Measurements from ENCODE around the gene DOCK11.
A peak's percentile ranks its signal among the peaks of the same experiment; 100 is the strongest.
"Not testable (repeated sequence)": the region's sequence is repeated elsewhere in the genome, so short reads cannot be mapped to it uniquely, and the experiment has no call there.

DOCK11 gene

DNA sequence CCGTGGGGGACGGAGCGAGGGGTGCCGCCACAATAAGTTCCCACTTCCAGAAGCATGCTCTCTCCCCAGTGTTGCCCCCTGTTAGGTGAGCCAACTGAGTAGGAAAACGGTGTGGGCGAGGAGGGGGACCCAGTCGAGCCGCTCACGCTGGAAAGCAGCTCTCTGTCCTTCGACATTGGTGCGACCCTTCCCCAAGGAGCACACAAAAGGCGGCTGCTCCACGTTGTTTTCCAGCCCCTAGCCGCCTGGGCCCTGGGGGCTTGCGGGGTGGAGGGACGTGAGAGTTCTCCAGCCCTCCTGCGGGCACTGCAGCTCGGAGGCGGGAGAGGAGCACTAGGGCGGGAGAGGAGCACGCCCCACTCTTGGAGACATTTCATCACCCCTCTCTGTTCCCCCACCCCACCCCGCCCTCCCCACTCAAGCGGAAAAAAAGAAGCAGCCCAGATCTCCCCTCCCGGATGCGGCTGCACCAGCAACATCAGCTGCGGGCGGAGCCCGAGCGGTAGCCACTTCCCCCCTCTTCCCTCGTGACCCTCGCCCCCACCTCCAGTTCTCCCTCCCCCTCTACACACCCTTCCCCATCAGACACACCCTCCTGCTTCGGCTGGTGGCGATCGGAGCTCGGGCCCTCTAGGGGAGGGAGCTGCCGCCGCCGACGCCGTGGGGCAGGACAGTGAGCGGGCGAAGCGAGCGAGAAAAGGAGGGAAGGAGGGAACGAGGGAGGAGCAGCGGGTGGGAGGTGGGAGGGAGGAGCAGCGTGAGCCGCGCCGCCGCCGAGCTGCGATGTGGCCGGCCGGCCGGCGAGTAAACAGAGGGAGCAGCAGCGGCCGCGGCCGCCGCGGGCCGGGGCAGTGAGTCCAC lies at the start of gene DOCK11:
Gene DOCK11 (plus strand): TSS at position 755 of the 861 bp plus-strand sequence. CDS start 157 bp downstream, outside the sequence.
- DNase-seq (ENCODE audit: low read depth) = peak; percentile 67

DNA sequence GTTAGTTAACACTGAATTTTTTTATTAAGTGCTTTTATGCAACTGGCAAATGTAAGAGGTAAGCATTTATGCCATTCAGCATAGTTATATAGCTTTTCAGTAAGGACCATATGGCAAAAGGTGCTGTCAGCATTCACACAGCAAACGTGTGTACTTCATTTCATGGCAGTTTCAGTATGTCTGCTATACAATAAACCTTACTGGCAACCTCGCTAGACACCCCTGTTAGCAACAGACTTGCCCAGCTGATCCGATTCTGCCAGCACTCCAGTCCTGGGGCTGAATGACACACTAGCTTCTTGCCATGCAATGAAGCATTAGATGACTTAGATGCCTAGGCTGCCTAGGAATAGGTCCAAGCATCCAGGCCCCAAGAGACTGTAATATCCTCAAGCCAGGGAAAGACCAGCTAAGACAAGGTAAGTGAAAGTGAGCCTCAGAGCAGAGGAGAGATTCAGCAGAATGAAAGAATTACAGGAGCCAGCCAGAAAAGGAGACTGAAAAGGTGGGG lies 47.3 kb upstream of the DOCK11 start:
- DNase-seq (ENCODE audit: low read depth) = no peak

DNA sequence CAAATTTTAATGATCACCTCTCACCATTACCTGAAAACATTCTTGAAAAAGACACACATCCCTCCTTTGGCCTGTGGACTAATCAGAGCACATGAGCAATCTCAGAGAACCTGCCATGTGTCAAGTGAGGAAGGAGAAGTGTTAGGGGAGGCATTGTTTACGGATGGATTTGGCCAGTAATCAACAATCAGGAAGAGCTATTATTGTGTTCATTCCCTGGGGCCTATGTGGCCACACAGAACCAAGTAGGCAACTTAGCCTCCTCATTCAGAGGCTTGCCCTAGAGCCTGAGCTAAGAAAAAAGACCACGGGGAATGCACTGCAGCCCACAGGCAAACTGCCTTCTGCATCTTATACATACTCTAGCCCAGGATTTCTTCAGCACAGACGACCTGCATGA lies 40.6 kb upstream of the DOCK11 start:
- DNase-seq (ENCODE audit: low read depth) = no peak

DNA sequence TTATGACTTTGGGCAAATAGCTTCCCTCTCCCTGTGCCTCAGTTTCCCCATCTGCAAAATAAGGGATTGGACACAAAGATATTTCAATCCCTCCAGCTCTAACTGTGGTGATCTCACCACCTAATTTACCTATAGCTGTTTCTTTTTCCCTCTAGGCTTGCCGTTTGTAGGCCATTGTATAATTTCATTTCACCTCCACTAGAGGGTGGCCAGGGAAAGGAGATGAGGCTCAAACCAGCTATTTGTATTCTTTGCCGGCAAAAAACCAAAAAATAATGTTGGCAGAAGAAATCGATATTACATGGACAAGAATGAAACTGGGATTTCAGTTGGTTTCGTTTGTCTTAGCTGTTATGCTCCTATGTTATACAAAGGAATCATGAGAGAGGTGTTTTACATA lies 36.1 kb upstream of the DOCK11 start:
- DNase-seq (ENCODE audit: low read depth) = no peak

DNA sequence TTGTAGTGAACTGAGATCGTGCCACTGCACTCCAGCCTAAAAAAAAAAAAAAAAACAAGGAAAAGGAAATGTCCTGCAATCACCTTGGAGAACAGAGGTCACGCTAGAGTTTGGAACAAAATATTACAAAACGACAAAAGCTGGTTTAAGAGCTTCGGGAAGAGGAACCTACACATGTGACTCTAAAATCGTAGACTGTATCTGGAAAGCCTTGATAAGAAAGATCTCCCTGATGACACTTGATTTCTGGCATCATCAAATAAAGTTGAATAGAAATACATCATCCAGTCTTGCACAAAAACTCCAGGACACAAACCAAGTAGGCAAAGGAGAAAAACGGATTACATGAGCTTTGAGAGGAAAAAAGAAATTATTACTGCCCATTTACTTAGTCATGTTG lies 31.1 kb upstream of the DOCK11 start:
- no peak for DNase-seq (ENCODE audit: low read depth)

DNA sequence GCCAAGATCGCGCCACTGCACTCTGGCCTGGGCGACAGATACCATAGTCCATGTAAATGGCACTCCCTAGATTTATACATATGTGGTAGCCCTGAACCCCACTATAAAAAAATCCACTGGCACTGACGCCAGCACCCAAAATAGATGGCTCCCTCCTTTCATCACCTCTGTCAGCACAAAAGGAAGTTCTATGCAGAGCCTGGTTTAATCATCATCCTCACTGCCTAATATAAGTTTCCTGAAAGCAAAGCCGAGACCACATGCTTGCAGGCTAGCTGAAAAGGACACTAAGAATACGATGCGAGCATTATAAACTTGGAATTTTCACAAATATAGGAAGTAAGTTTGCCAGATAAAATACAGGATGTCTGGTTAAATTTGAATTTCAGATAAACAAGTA lies 27.5 kb upstream of the DOCK11 start:
- DNase-seq (ENCODE audit: low read depth) = no peak

DNA sequence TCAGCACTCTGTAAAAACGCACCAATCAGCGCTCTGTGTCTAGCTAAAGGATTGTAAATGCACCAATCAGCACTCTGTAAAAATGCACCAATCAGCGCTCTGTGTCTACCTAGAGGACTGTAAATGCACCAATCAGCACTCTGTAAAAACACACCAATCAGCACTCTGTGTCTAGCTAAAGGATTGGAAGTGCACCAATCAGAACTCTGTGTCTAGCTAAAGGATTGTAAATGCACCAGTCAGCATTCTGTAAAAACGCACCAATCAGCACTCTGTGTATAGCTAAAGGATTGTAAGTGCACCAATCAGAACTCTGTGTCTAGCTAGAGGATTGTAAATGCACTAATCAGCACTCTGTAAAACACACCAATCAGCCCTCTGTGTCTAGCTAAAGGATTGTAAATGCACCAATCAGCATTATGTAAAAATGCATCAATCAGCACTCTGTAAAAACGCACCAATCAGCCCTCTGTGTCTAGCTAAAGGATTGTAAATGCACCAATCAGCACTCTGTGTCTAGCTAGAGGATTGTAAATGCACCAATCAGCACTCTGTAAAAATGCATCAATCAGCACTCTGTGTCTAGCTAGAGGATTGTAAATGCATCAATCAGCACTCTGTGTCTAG lies 24.8 kb upstream of the DOCK11 start:
- DNase-seq (ENCODE audit: low read depth) = not testable (repeated sequence)

DNA sequence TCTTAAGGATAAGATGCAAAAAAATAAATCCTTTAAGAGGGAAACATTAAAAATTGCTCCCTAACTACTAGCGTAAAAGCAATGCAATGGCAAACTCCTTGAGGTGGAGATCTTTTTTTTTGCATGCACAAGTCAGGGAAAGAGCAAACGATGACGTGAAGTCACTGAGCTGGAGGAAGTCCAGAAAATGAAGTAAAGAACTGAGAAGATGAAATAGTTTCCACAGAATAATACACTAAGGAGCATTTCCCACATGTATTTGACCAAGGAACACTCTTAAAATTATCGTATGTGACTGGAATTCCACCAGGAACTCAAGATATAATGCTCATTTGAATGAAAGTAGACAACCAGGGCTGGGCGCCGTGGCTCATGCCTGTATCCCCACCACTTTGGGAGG lies 21.0 kb upstream of the DOCK11 start:
- DNase-seq (ENCODE audit: low read depth) = no peak

DNA sequence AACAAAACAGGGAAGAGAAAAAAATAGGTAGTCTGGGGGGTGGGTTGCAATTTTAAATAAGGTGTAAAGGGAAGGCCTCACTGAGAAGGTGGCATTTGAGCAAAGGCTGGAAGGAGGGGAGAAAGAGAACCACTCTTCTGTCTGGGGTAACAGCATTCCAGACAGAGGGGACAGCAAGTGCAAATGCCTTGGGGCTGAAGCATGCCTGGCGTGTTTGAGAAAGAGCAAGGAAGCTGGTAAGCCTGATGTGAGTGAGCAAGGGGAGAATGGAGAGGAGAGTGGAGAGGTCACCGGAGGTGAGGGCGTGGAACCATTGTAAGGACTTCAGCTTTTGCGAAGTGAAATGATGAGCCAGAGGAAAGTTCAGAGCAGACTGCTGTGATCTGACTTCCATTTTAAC lies 19.7 kb upstream of the DOCK11 start:
- no peak for DNase-seq (ENCODE audit: low read depth)

DNA sequence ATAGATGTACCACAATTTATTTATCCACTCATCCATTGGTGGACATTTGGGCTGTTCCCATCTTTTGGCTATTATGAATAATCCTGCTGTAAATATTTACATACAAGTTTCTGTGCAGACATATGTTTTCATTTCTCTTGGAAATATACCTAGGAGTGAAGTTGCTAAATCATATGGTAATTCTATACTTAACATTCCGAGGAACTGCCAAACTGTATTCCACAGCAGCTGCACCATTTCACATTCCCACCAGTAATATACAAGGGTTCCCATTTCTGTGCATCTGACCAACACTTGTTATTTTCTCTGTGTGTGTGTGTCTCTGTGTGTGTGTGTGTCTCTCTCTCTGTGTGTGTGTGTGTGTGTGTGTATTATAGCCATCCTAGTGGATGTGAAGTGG lies 15.4 kb upstream of the DOCK11 start:
- DNase-seq (ENCODE audit: low read depth) = no peak

DNA sequence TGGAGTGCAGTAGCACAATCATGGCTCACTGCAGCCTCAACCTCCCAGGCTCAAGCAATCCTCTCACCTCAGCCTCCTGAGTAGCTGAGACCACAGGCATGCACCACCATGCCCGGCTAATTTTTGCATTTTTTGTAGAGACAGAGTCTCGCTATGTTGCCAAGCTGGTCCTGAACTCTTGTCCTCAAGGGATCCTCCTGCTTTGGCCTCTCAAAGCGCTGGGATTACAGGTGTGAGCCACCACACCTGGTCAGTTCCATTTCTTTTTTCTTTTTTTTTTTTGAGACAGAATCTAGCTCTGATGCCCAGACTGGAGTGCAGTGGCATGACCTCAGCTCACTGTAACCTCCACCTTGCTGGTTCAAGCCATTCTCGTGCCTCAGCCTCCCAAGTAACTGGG lies 13.2 kb upstream of the DOCK11 start:
- DNase-seq (ENCODE audit: low read depth) = not testable (repeated sequence)

DNA sequence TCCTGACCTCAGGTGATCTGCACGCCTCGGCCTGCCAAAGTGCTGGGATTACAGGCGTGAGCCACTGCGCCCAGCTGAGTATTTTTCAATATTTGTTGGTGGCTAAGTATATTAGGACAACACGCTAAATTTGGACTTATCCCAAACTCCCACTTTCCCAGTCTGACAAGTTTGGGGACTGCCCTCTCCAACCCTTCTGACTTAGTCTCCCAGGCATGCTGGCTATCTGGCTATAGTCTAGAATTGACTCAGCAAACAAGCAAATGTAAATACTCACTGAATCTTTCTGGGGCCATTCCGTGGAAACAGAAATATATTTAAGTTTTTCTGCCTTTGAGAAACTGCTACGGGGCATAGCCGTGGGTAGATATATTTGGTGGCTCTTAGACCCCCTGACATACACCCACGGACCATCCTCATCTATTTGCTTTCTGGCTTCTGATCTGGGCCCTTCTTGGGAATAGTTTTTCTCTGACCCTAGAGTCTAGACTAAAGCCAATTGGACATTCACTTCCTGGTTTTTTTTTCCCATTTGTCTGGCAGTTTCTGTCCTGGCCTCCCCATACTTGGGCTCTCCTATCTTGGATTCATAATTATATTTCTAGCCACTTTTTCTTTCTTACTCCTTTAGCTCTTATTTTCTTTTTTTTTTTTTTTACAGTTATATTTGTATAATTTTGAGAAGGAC lies 11.3 kb upstream of the DOCK11 start:
- no peak for DNase-seq (ENCODE audit: low read depth)

DNA sequence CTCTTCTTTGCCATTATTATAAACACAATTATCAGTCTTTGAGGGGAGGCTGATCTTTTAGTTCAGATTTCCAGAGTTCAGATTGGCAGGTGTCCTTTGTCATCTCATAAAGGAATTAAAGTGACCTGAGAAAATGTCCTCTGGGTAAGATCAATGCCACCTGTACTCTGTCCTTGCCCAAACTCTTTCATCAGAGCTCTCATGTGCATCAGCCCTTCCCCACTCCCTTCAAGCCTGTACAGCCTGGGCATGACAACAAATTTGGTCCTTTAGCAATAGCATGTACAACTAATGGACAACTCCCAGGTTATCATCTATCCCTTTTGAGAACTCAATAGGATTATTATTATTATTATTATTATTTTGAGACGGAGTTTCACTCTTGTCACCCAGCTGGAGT lies 8.9 kb upstream of the DOCK11 start:
- not testable (repeated sequence) for DNase-seq (ENCODE audit: low read depth)

DNA sequence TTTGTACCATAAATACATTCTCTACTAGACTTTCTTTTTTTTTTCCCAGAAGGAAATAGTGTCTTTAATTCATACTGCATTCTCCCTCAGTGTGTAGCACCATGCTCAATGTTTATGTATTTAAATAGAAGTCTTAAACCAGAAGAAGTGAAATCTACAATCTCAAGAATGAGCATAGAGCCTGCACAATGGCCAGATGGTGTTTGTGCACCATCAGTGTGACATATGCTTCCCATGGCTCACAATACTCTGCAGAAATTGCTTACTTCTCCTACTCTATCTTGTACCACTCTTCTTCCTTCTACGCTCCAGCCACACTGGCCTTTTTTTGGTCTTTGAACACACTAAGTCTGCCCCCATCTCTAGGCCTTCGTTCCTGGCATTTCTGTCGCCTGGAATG lies 2.6 kb upstream of the DOCK11 start:
- DNase-seq (ENCODE audit: low read depth) = no peak

DNA sequence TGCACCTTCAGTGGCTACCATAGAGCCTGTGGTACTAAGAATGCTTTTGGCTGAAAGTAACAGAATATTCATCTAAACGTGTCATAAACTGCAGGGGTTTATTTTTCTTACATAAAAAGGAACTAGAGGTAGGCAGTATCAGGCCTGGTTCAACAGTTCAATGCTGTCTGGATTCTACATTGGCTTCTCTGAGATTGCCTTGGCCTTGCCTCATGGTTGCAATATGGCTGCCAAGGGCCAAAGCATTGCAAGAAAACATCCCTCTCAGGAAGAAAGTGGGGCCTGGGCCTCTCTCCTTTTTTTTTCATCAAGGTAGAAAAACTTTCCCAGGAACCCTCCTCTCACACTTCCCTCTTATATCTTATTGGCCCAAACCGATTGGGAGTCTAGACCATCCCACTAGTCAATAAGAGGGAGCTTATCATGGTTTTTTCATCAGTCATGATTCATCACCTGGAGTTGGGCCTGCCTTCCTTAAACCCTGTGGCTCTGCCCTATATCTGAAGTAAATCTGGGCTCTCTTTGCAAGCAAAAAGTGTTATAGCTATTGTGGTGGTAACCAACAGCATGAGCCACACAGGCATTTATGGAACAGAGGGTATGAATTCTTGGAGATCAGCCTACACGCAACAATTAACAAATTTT lies 1.8 kb upstream of the DOCK11 start:
- DNase-seq (ENCODE audit: low read depth) = no peak

DNA sequence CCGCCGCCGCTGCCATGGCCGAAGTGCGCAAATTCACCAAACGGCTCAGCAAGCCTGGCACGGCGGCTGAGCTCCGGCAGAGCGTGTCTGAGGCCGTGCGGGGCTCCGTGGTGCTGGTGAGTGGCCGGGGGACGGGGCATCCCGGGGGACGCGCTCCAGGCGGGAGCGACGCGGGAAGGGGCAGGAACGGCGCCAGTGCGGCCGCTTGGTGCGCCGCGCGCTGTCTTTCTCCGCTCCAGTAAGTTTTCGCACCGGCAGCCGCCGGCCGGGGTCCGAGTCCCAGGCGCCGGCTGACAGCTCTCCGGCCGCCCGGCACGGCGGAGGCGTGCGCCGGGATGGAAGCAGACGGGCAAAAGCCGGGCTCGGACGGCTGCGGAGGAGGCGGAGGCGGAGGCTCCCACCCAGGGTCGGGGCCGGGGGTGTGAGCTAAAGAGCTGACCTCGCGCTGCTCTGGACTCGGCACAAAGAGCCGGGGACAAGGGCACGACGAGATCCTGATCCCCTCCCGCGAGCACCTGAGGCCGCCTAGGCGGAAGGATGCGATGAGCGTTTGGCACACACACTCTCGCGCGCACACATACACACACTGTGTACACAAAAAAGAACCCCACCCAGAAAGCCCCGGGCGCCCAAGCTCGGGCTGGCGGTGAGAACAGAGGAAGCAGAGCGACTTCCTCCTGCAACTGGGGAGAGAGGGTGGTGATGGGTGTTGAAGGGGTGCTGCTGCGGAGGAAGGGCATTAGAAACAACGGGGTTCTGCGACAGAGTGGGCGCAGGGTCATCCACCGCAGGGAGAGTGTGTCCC lies 545 bp downstream of the DOCK11 start:
- DNase-seq (ENCODE audit: low read depth) = peak; percentile 66

DNA sequence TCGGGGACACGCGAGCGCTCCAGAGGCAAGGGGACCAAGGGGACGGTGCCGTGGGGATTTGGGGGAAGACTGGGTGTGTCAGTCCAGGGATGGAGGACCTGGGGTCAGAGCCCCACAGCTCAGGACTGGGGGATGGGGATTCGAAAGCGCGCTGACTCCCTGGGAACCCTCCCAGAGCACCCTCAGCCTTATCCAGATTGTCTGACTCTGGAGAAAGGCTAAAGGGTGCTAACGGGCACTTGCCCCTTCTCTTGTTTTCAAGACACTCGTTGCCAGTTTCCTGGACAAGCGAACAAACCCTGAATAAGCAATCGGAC lies 1.1 kb downstream of the DOCK11 start:
- DNase-seq (ENCODE audit: low read depth) = no peak

DNA sequence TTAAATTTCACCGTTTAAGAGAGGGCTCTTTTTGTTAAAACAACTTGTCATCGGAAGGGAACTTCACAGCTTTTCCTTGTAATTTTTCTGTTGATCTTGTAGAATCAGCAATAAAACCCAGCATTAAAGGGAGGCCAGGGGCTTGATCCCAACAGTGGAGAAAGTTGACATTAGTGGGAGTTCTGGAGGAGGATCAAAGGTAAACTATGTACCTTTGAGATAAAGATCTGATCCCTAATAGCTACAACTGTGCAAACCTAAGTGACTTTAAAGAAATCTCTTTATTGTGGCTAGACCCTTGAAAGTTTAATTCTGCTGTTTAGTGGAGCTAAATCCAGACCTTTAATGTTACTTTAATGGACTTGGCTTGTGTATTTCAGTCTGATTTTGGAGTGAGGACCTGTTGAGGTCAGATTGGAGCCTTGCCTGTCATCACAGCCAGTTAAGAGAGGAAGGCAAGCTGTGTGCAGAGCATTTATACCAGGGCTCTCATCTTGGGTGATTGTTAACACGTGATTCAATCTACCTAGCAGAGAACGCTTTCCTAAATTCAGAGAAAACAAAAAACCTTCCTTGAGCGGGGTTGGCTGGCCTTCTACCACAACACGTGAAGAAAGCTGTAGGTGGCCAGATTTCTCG lies 1.7 kb downstream of the DOCK11 start:
- DNase-seq (ENCODE audit: low read depth) = no peak

DNA sequence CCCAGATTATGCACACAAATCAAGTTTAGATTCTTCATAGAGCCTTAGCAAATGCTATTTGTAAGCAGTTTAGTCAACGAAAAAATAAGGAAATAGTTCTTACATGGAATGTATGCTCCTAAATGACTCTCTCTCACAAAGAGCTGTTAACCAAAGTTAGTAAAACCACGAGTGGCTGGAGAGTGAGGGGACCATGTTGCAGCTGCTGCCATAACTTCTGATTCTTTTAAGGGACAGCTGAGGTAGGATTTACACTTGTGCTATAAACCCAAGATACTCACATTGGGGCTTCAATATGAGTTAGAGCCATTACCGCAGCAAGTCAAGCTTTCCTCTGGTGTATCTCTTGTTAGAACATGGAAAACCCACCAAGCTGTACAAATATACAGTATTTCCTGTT lies 2.7 kb downstream of the DOCK11 start:
- DNase-seq (ENCODE audit: low read depth) = no peak

DNA sequence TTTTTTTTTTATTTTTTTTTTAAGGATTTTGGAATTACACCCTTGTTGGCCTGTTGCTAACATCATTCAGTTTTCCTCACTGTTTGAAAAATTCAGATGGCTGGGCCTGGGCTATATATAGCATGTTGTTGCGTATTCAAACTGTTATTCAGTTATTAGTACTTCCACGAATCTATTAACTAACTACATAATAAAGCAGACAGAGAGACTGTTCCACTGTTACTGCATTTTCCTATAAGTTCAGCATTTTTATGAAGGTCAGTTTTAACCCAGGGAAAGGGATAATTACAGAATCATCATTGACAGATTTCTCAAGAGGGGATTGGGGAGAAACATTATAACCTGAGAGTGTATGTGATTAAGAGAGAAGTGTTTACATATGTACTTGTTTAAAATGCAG lies 3.1 kb downstream of the DOCK11 start:
- DNase-seq (ENCODE audit: low read depth) = no peak

DNA sequence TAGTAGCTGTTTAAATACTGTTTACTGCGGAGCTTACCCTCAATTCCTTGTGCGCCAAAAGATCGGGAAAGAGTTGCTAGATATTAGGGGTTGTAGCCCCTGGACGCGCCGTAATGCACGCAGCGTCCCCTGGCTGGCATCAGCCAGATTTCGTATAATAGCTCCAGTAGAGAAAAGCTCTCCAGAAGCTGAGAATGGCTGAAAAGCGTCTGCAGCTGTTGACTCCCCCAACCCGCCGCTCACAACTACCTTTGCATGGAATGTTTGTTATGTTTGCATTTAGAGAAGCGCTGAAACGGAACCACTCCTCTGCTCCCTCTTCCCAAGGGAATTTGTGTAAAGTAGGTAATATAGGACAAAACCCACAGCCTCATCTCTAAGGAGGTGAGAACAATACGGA lies 3.7 kb downstream of the DOCK11 start:
- DNase-seq (ENCODE audit: low read depth) = no peak

All from activated T-helper 1 cell treated with Interleukin-2 at 50 U/mL for 16 hours (primary cell).